Kidney (tissue), 14 donors: Measurements from ENCODE around the gene POLR3H. TPM values are rescaled to one million over a fixed set of nuclear protein-coding genes. Genes with fewer than 3 reads are reported as not detected.

Experiments used
- DNase-seq, 5 donors: peaks; one replicate each; pipeline ENCODE4 v3.0.0-alpha.2; 2013 to 2020
- FAIRE-seq: peaks from 2 replicates; lab custom pipeline; 2012; peaks lifted over from hg19 to GRCh38; lab: Jason Lieb, UNC
- H3K27ac ChIP-seq, 2 donors: one replicate each; pipeline ENCODE4 v1.7.0; 2013; ENCODE audit warnings: low read depth in 2 of 2, low read length in 2 of 2, inconsistent platforms in 1 of 2
- H3K27me3 ChIP-seq: one replicate; pipeline ENCODE4 v1.7.1; 2013; ENCODE audit warnings: low read length, inconsistent platforms; ENCODE audit not compliant: control insufficient read depth, insufficient read depth
- H3K36me3 ChIP-seq, 3 donors: one replicate each; pipeline versions ENCODE4 v1.7.0 to v1.7.1; 2013; ENCODE audit warnings: low read length in 3 of 3, control low read depth in 1 of 3, inconsistent platforms in 1 of 3; ENCODE audit not compliant: insufficient read depth in 3 of 3, control insufficient read depth in 2 of 3
- H3K4me1 ChIP-seq, 3 donors: one replicate each; pipeline versions ENCODE4 v1.7.0 to v1.7.1; 2013; ENCODE audit warnings: low read length in 3 of 3, inconsistent platforms in 1 of 3, low read depth in 1 of 3; ENCODE audit not compliant: control insufficient read depth in 2 of 3, insufficient read depth in 2 of 3
- H3K4me3 ChIP-seq, 3 donors: one replicate each; pipeline versions ENCODE4 v1.7.0 to v1.8.1; 2013; ENCODE audit warnings: low read length in 3 of 3, control low read depth in 1 of 3, inconsistent platforms in 1 of 3
- H3K9ac ChIP-seq, 3 donors: one replicate each; pipeline versions ENCODE4 v1.7.0 to v1.7.1; 2013; ENCODE audit warnings: low read length in 3 of 3, control low read depth in 1 of 3, inconsistent platforms in 1 of 3
- H3K9me3 ChIP-seq, 3 donors: one replicate each; pipeline versions ENCODE4 v1.7.0 to v1.7.1; 2013; ENCODE audit warnings: low read length in 3 of 3, control low read depth in 1 of 3, inconsistent platforms in 1 of 3; ENCODE audit not compliant: control insufficient read depth in 2 of 3, insufficient read depth in 1 of 3
- CTCF ChIP-seq: IDR thresholded peaks from 3 replicates; pipeline ENCODE4 v1.5.1; 2012; ENCODE audit warnings: mild to moderate bottlenecking, moderate library complexity, borderline replicate concordance; ENCODE audit not compliant: insufficient read depth; ENCODE audit errors: extremely low read depth
- intact Hi-C: fragments of 100-400 bp; cut with DNase I; formaldehyde crosslinking; loops from one replicate; pipeline ENCODE4 v1.11.1; 2022
- polyA plus RNA-seq: library from polyadenylated mRNA; stranded (reverse); fragments of 350-450 nt; fragmentation: Illumina TruSeq; extraction: RNeasy Lipid Tissue Mini Kit (QIAGEN cat#74804); gene quantifications from one replicate; pipeline ENCODE4 v1.2.3, GENCODE V29; 2014; ENCODE audit warnings: low read depth, low replicate concordance; ENCODE audit not compliant: insufficient read depth
- total RNA-seq: library from RNA; stranded (reverse); fragmentation: NEBNext Ultra II Directional; extraction: Animal tissue kit (Norgen Biotek cat#: 25700); gene quantifications from one replicate; pipeline ENCODE4 v1.2.1, GENCODE V29; 2021
- donor health status: control.
- donor health status: control.
- donor health status: control.
- donor health status: control.
- donor health status: control.
- donor health status: DM: yes; HTN: yes; CAD: no.
- donor health status: Normal renal cell carcinoma (clear cell type).

POLR3H gene
- total and polyA plus RNA-seq, 2 donors from 2014 or later: 37.4 to 39.4 TPM

GRCh38 chr22:41516462-41516861 lies 27.8 kb downstream of the POLR3H start:
- H3K27me3 ChIP-seq: no peaks in the 10 kb centered on the region
- no peak for TF ChIP-seq CTCF
- no peak overlapping the region for H3K27ac ChIP-seq
- H3K4me1 ChIP-seq: peaks cover 0 to 20% (median 4%) of the 10 kb centered on the region in 3 donors
- intact Hi-C loops: loop anchor here (5.0 kb wide), 1 partner anchor 114 kb away; no protein-coding TSS in a partner anchor
- H3K9ac ChIP-seq: no peak overlapping the region
- DNase-seq: no peak
- H3K4me3 ChIP-seq: no peak overlapping the region
- no peaks in the 10 kb centered on the region for H3K9me3 ChIP-seq
- FAIRE-seq: no peak
- peaks cover 0 to 67% (median 48%) of the 10 kb centered on the region in 3 donors for H3K36me3 ChIP-seq

- Histone ChIP-seq H3K4me3 (no peak overlapping the region), H3K36me3 (peaks cover 0 to 57% (median 42%) of the 10 kb centered on the region in 3 donors), H3K9me3 (no peaks in the 10 kb centered on the region), H3K27me3 (no peaks in the 10 kb centered on the region), H3K4me1 (peaks cover 0 to 20% (median 4%) of the 10 kb centered on the region in 3 donors), H3K27ac (no peak overlapping the region), H3K9ac (no peak overlapping the region)
- intact Hi-C loops: no loop called here
- FAIRE-seq: no peak
- no peak for DNase-seq
- TF ChIP-seq CTCF: no peak
These were observed 30.9 kb downstream of the POLR3H start for GRCh38 chr22:41513391-41513790.

GRCh38 chr22:41512421-41513194 lies 31.7 kb downstream of the POLR3H start:
- no peak for FAIRE-seq
- TF ChIP-seq CTCF: no peak
- peak in 4 of 5 donors; percentile 88 to 91 (median 89) for DNase-seq
- intact Hi-C loops: no loop called here
- Histone ChIP-seq H3K9me3 (no peaks in the 10 kb centered on the region), H3K27ac (no peak overlapping the region), H3K36me3 (peaks cover 0 to 58% (median 45%) of the 10 kb centered on the region in 3 donors), H3K4me1 (peaks cover 0 to 18% (median 4%) of the 10 kb centered on the region in 3 donors), H3K27me3 (no peaks in the 10 kb centered on the region), H3K9ac (no peak overlapping the region), H3K4me3 (no peak overlapping the region)
